ENCODE measurements around the gene USP7.
"Not testable (repeated sequence)": the region's sequence is repeated elsewhere in the genome, so short reads cannot be mapped to it uniquely, and the experiment has no call there.

USP7 gene

DNA sequence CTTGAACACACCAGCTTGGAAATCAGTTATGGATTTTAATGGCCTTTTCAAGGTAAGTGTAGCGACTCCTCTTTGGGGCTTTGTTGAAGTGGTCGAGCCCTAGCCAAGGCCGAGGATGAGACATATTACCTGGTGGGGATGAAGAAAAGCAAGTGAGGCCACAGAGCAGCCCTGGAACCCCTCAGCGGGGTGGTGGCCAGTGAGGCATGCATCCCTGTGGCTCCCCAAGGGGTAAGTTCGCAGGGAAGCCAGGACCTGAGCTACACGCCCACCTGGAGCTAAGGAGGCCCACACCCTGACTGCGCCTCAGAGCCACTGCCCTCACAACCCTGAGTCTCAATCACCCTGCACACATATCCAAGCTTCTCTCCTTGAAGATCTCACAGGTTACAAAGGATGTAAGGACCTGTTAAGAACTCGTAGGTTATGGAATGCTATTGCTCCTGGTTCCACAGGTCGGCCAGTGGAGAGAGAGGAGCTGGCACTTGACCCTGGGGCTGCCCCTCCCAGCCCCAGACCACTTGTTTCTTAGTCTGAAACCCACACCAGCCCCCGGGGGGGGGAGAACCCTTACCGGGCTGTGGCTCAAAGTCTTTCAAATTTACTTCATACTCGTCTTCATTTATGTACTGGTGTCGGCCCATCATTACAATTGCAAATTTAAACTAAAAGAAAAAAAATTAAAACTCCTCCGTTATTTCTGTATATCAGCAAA is 69.6 kb downstream of the USP7 start:
- no peak for DNase-seq

DNA sequence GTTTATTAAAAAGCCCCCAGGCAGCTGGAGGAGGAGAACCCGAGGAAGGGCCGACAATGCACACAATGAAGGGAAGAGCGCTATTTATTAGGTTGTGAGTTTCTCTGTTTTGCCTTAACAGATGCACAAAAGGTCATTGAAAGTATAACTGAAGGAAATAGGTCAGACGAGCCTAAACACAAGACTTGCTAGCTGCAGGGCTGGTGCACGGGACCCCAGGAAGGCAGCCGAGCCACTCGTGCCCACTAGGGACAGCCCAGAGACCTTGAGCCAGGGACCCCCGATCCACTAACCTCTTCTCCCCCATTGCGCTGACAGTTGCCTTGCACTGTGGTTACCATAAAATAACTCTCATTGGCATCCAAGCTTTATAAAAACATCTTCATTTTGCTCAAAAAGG is 70.3 kb downstream of the USP7 start:
- no peak for DNase-seq

DNA sequence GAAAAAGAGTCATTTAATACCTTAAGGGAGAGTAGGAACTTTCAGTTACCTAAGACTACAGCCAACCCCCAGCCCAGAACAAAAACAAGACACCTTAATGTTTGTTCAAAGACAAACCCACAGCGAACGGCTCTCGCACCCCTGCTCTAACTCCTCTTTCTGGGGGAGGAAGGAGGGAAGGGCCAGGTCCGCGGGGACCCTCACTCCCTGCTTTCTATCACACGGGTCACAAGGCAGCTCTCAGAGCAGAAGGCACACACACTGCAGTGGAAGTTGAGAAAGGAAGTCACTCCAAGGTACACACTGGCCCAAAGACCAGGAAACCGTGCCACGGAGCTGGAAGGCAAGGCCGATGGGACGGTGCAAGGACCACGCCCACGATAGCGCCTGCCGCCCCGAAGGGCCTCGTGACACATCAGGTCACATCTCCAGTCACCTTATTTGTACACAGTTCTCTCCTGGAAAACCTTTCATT is 71.6 kb downstream of the USP7 start:
- no peak for DNase-seq

DNA sequence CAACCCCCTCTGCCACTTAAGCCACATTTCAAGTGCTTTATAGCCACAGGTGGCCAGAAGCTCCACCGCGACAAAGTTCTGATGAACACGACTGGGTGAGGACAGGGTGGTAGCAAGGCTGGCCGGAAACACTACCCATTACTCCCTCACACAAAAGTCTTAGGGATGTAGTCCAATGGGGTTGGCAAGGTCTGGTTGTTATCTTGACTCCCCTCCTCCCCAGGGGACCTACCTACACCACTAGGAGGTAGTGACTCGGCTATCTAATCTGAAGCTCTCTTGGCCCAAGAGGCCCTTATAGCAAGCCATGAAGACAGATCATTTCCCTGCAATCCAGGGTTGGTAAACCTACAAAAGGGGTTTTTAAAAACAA is 73.2 kb downstream of the USP7 start:
- no peak for DNase-seq

- no peak for DNase-seq
Observed at GRCh38 chr16:8889893-8890548, 73.7 kb downstream of the USP7 start.

DNA sequence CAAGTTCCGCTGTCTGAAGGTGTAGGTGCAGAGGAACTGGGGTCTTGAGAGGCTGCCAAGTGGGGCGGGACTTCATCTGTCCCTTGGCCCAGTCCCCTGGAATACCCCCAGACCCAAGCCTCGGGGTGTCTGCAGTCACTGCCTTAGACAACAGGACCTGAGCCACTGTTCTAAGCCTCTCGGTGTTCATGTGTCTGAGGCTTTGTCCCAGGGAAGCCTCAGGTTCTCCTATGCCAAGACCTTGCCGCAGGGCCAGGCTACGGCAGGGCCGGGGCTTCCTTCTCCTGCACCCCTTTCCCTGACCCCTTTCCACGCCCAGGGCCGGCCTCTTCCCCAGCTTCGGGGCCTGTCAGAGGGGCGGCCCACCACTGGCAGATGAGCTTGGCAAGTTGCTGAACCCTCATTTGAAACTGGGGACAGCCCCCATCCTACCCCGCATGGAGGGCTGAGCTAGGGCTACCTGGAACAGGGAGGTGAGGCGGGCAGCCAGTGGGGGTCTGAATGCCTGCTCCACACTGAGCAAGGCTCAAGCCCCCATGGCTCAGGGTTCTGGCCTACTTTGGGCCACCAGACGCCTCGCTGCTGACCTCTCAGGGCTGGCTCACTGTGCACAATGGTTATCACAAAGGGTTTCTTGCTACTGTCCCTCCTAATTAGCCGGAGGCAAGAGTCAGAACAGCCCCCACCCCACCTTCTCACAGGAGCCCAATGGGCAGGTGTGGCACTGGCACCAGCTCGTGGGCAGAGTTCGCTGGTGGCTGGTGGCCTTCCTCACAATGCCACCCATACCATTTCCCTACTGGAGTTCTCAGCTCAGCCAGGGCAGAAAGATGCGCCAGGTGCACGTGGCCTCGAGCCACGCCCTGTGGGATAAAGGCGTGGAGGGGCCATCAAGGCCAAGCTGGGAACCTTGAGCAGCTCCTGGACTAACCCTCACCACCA is 74.5 kb downstream of the USP7 start:
- DNase-seq: no peak

- no peak for DNase-seq
Observed at GRCh38 chr16:8887952-8888560, 75.7 kb downstream of the USP7 start.

- DNase-seq: no peak
Observed at GRCh38 chr16:8887431-8887765, 76.3 kb downstream of the USP7 start.

DNA sequence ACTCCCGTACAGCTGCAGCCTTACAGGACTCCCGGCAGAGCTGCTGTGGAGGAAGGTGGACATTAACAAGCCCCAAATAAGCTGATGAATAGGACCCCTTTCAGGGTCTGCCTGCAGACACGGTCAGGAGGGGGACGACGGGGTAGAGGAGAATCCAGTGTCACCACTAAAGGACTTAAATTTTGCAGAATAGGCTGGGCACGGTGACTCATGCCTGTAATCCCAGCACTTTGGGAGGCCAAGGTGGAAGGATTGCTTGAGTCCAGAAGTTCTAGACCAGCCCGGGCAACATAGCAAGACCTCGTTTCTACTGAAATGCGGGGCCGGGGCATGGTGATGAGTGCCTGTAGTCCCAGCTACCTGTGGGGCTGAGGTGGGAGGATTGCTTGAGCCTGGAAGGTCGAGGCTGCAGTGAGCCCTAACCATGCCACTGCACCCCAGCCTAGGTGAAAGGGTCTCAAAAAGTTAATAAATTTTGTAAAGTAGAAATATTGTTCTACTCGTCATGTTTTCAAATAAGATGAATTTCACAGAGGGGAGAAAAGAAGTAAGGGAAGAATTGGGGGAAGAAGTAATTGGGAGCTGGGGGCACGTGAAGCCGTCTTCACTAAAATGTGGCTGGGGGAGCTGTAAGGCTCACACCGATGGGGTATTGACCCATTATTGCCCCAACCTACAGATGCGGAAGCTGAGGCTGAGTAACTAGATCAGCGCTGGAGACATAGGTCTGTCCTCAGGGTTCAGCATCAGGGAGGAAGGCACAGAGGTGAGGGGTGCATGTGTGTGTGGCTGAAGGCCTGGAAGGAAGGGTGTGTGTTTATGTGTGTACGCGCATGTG is 76.9 kb downstream of the USP7 start:
- DNase-seq: no peak

- DNase-seq: no peak
Observed at GRCh38 chr16:8885674-8886592, 77.8 kb downstream of the USP7 start.

DNA sequence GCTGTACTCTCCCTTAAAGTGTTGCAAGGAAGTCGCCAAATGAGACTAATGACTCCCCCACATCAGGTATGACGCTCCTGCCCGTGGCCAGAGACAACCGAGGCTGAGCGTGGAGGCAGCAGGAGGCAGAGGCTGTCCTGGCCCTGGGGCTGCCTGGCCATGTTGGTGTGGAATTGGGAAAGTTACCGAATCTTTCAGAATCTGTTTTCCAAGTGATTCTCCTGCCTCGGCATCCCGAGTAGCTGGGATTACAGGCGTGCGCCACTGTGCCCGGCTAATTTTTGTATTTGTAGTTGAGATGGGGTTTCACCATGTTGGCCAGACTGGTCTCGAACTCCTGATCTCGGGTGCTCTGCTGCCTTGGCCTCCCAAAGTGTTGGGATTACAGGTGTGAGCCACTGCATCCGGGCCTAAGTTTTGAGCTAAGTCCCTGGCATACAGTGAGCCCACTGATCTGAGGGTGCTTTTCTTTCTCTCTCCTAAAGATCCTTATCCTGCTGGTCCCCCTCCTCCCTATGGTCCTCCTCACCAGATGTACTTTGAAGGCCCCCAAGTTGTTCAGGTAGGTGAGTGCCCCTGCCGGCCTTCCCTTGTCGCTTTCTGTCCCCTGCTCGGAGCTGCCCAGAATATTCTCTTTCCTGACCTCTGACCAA is 80.9 kb downstream of the USP7 start:
- DNase-seq: no peak

DNA sequence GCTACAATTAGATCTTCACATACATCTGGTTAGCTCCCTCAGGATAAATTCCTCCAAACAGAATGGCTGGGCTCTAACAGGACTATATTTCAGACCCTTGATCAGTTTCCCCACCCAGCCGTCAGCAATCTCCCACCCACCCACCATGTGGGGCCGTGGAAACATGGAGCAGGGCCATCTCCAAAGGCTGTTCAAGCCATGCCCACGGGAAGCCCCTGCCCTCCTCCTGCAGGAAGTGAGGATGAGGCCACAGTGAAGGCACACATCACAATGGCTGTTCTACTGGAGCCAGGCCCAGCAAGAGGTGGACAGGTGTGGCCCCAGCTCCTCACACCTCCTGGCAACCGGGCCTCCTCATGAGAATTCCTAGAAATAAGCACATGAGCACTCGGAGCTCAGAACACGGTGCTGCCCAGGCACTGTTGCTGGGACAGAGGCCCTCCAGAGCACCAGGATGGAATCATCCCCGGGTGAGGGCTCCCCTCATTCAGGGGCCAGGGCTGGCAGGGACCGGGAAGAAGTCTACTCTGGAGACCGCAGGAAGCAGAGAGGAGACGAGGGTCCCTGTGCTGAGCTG is 81.6 kb downstream of the USP7 start, which contains the start of gene LITAFD:
TSS of gene LITAFD (plus strand) at position 311 of the 577 bp plus-strand sequence. CDS start 2,005 bp downstream, outside the sequence.
- DNase-seq: no peak

DNA sequence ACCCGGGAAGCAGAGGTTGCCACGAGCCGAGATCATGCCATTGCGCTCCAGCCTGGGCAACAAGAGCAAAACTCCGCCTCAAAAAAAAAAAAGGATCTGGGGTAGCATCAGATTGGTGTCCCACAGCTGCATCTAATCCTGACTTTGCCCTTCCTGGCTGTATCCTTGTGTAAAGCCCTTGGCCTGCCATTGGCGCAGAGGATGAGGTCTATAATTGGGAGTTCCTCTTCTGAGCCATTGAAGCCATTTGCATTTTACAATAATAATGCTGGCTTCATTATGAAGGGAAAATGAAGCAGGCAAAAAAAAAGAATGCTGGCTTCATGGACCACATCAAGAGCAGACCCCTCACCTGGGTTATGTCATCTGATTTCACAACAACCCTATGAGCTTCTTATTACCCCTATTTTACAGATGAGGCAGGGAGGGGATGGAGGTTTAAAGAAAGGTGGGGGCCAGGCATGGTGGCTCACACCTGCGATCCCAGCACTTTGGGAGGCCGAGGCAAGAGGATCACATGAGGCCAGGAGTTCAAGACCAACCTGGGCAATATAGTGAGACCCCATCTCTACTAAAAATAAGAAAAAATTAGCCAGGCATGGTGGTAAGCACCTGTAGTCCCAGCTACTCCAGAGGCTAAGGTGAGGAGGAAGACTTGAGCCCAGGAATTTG is 82.7 kb downstream of the USP7 start:
- DNase-seq: no peak

- DNase-seq: no peak
Observed at GRCh38 chr16:8878523-8878911, 85.2 kb downstream of the USP7 start.

DNA sequence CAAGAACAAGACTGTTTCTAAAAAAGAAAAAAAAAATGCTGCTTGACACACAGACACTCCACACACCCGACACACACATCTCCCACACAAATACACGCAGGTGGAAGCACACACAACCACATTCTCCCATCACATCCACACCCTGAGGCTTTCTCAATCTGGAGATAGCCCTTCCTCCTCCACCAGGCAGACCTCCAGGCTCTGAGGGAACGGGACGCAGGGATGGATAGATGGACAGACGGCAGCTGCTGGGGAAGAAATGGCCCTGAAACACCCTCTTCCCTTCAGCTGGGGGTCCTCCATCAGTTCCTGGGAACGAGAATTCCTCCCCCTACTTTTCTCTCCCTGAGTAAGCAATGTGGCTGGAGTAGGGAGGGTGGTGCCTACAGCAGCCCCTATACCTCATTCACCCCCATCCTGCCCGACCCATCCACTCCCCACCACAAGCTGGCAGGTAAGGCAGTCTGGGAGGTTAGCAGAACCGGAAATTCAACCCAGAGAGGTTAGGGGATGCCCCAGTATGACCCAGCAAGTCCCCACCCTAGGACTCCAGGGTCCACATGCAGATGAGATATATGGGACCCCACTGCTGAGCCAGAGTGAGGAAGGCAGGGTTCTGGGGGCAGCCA is 85.7 kb downstream of the USP7 start:
- DNase-seq: no peak

- DNase-seq: not testable (repeated sequence)
Observed at GRCh38 chr16:8875317-8875716, 88.4 kb downstream of the USP7 start.

DNA sequence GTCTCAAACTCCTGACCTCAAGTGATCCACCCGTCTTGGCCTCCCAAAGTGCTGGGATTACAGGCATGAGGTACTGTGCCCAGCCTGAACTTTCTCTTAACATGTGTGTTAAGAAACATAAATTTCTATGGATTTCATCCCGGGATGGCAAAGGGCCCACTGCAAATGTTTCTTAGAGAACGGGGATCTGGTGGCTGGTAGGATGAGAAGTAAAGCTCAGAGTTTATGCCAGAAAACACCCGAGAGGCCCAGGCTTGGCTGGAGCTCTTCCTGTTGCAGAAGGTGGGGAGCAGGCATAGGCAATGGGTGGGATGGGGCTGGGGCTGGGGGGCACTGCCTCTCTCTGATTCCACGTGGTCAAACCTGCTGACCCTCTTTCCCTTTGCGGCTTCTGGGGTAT is 89.3 kb downstream of the USP7 start:
- no peak for DNase-seq

DNA sequence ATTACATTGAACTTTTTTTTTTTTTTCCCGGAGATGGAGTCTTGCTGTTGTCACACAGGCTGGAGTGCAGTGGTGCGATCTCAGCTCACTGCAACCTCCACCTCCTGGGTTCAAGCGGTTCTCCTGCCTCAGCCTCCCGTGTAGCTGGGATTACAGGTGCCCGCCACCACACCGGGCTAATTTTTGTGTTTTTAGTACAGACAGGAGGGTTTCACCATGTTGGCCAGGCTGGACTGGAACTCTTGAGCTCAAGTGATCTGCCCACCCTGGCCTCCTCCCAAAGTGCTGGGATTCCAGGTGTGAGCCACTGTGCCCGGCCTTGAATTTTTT is 89.9 kb downstream of the USP7 start:
- not testable (repeated sequence) for DNase-seq
